K562 (cell line): Measurements from ENCODE around the gene POLR1H. TPM values are rescaled to one million over a fixed set of nuclear protein-coding genes. Genes with fewer than 3 reads are reported as not detected.
A peak's percentile ranks its signal among the peaks of the same experiment; 100 is the strongest.

ENCODE experiments used
- ATAC-seq: fragments of 200-7000 bp; cut with Tn5 transposase; 3 replicates; pipeline ENCODE4 v1.9.1; 2020; ENCODE audit warnings: moderate library complexity
- BruUV-seq: library from RNA; stranded (reverse); fragments of 400-500 nt; replicated peaks from 2 replicates; lab custom pipeline; 2021; lab: Mats Ljungman, UMichigan
- CTCF ChIA-PET: fragments of 300-600 bp; formaldehyde crosslinking; extraction: SDS; loops from one replicate; lab custom pipeline; 2021; ENCODE audit warnings: low intra/inter-chr PET ratio; lab: Yijun Ruan, JAX
- POLR2A ChIA-PET: fragments of 300-600, 350-650 bp; sonication (Branson Sonifier 250); formaldehyde crosslinking; extraction: SDS; loops from one replicate; lab custom pipeline; 2021; ENCODE audit warnings: antibody characterized with exemption, inconsistent platforms; lab: Yijun Ruan, JAX
- DNase-seq, 4 experiments: peaks; one replicate each; pipeline versions ENCODE4 v3.0.0 to v3.0.0-alpha.2; 2011 to 2018; ENCODE audit warnings: low spot score in 3 of 4, mixed read lengths in 3 of 4; ENCODE audit errors: extremely low read depth in 1 of 4
- FAIRE-seq: peaks from 2 replicates; lab custom pipeline; 2011; peaks lifted over from hg19 to GRCh38; lab: Jason Lieb, UNC
- H2AFZ ChIP-seq: 2 replicates; pipeline ENCODE4 v1.6.0; 2011; ENCODE audit warnings: low read depth, low read length, control low read depth, inconsistent platforms
- H3K27ac ChIP-seq: fragments of 200-600 bp; 3 replicates; pipeline ENCODE4 v1.8.0; 2011; ENCODE audit warnings: low read depth, mild to moderate bottlenecking, control low read depth, inconsistent platforms, low read length, moderate library complexity, mixed read lengths; ENCODE audit errors: extremely low read depth
- H3K27me3 ChIP-seq, 2 experiments: fragments of 300-600 bp in 1 of 2; 2 replicates in 1 of 2; 3 replicates in 1 of 2; pipeline versions ENCODE4 v1.6.0 to v1.8.0; 2011; ENCODE audit warnings: inconsistent platforms in 2 of 2, low read length in 2 of 2, mild to moderate bottlenecking in 1 of 2, mixed read lengths in 1 of 2, moderate library complexity in 1 of 2; ENCODE audit not compliant: control insufficient read depth in 2 of 2, insufficient read depth in 2 of 2
- H3K36me3 ChIP-seq: fragments of 300-600 bp; 3 replicates; pipeline ENCODE4 v1.8.0; 2011; ENCODE audit warnings: mild to moderate bottlenecking, low read length, inconsistent platforms; ENCODE audit not compliant: control insufficient read depth, insufficient read depth
- H3K4me1 ChIP-seq, 2 experiments: fragments of 200-600 bp in 1 of 2; replicated peaks in 1 of 2; 2 replicates in 1 of 2; 3 replicates in 1 of 2; pipeline versions ENCODE4 v1.5.1 to v1.8.0; 2011; ENCODE audit warnings: inconsistent platforms in 2 of 2, low read length in 2 of 2, mild to moderate bottlenecking in 1 of 2, mixed read lengths in 1 of 2, moderate library complexity in 1 of 2; ENCODE audit not compliant: control insufficient read depth in 2 of 2, insufficient read depth in 2 of 2
- H3K4me2 ChIP-seq: 2 replicates; pipeline ENCODE4 v1.6.1; 2011; ENCODE audit warnings: low read length, control low read depth, inconsistent platforms, mixed read lengths; ENCODE audit not compliant: insufficient read depth
- H3K4me3 ChIP-seq: fragments of 200-600 bp; sonication (generic), shearing (Covaris generic); 2 replicates; pipeline ENCODE4 v1.5.1; 2016; ENCODE audit warnings: control low read depth, inconsistent platforms
- H3K79me2 ChIP-seq: fragments of 200-600 bp; 3 replicates; pipeline ENCODE4 v1.8.0; 2011; ENCODE audit warnings: low read length, inconsistent platforms; ENCODE audit not compliant: control insufficient read depth, insufficient read depth
- H3K9ac ChIP-seq, 2 experiments: 2 replicates each; pipeline versions ENCODE4 v1.6.0 to v1.6.1; 2011; ENCODE audit warnings: low read depth in 2 of 2, low read length in 2 of 2, control low read depth in 1 of 2, inconsistent platforms in 1 of 2, mild to moderate bottlenecking in 1 of 2, mixed read lengths in 1 of 2; ENCODE audit not compliant: insufficient read depth in 1 of 2
- H3K9me1 ChIP-seq: one replicate; pipeline ENCODE4 v1.6.0; 2011; ENCODE audit warnings: inconsistent platforms, mild to moderate bottlenecking, low read length, moderate library complexity; ENCODE audit not compliant: control insufficient read depth, insufficient read depth
- H3K9me3 ChIP-seq: replicated peaks from 2 replicates; pipeline ENCODE4 v1.5.1; 2011; ENCODE audit warnings: low read depth, low read length, inconsistent platforms; ENCODE audit not compliant: control insufficient read depth, insufficient read depth
- H4K20me1 ChIP-seq: replicated peaks from 2 replicates; pipeline ENCODE4 v1.6.1; 2011; ENCODE audit warnings: low read length, inconsistent platforms, mixed read lengths; ENCODE audit not compliant: control insufficient read depth, insufficient read depth
- CBFA2T2 ChIP-seq: fragments of 450-650 bp; conservative IDR thresholded peaks from 2 replicates; pipeline ENCODE4 v1.6.1; 2017; ENCODE audit warnings: mild to moderate bottlenecking
- CBFA2T3 ChIP-seq: fragments of 450-650 bp; IDR thresholded peaks from 2 replicates; pipeline ENCODE4 v1.6.1; 2017
- ETV6 ChIP-seq, 3 experiments: fragments of 150-350 bp in 1 of 3; sonication (generic) in 1 of 3; formaldehyde crosslinking in 1 of 3; IDR thresholded peaks; 2 replicates each; pipeline versions ENCODE4 v1.6.1 to v1.8.0; 2014 to 2022; ENCODE audit warnings: borderline replicate concordance in 2 of 3, low read depth in 2 of 3, antibody characterized with exemption in 1 of 3, low read length in 1 of 3, mild to moderate bottlenecking in 1 of 3, missing genetic modification reagents in 1 of 3
- FOSL1 ChIP-seq: fragments of 200-800 bp; sonication (Bioruptor generic); conservative IDR thresholded peaks from 2 replicates; pipeline ENCODE4 v1.6.1; 2016; ENCODE audit warnings: missing genetic modification characterization, missing compliant biosample characterization
- ILF3 ChIP-seq: fragments of 450-650 bp; IDR thresholded peaks from 2 replicates; pipeline ENCODE4 v1.6.1; 2018; ENCODE audit warnings: antibody characterized with exemption, mild to moderate bottlenecking, moderate library complexity, borderline replicate concordance
- ZNF175 ChIP-seq: fragments of 200-800 bp; sonication (Bioruptor generic); IDR thresholded peaks from 2 replicates; pipeline ENCODE4 v1.6.1; 2016; ENCODE audit warnings: low read depth, mild to moderate bottlenecking, missing genetic modification characterization, missing compliant biosample characterization
- WGBS: fragments of 100-300 bp; shearing (Covaris generic); methylation state at CpG from one replicate; pipeline ENCODE4 v1.1.6; 2016; ENCODE audit warnings: low coverage, mixed read lengths; ENCODE audit not compliant: insufficient coverage; ENCODE audit errors: missing lambda C conversion rate; 5-methylcytosine and 5-hydroxymethylcytosine counted together
- in situ Hi-C: fragments of 300-500 bp; cut with MboI; formaldehyde crosslinking; loops from 4 replicates; pipeline ENCODE4 v1.15.0; 2018; ENCODE audit warnings: inconsistent platforms, mixed read lengths
- intact Hi-C: fragments of 100-400 bp; cut with micrococcal nuclease; formaldehyde crosslinking; loops from 2 replicates; pipeline ENCODE4 v1.14.2; 2022
- polyA plus RNA-seq, 8 experiments: library from polyadenylated mRNA; depleted of rRNA in 4 of 8; stranded (reverse) in 5 of 8; unstranded in 3 of 8; fragments of >200 nt; fragmentation: Nextera tagmentation in 2 of 8; fragmentation: Illumina TruSeq in 1 of 8; extraction: Ambion mirVana in 2 of 8; extraction: Trizol in 1 of 8; gene quantifications; 2 replicates each; pipeline versions ENCODE4 v1.2.1 to v1.2.3, GENCODE V29; 2011 to 2014; ENCODE audit warnings: inconsistent platforms in 1 of 8, missing spikeins in 1 of 8
- total RNA-seq, 7 experiments: library from RNA; depleted of rRNA in 6 of 7; stranded (reverse); fragments of >200 nt in 6 of 7; fragmentation: Illumina TruSeq in 2 of 7; extraction: Trizol in 2 of 7; gene quantifications; 2 replicates each; pipeline versions ENCODE4 v1.2.1 to v1.2.3, GENCODE V29; 2011 to 2021; ENCODE audit warnings: low replicate concordance in 1 of 7
- TF ChIP-seq, protein P1 (sequence below), 2 experiments: fragments of 450-650 bp in 1 of 2; sonication (generic) in 1 of 2; formaldehyde crosslinking in 1 of 2; IDR thresholded peaks in 1 of 2; conservative IDR thresholded peaks in 1 of 2; 2 replicates each; pipeline versions ENCODE4 v1.6.1 to v1.8.1; 2016 to 2023; ENCODE audit warnings: mild to moderate bottlenecking in 2 of 2, moderate library complexity in 2 of 2, inconsistent platforms in 1 of 2, missing genetic modification reagents in 1 of 2

Gene POLR1H
- total and polyA plus RNA-seq, 9 of the 15 experiments (the other 6 are each of a cell fraction or from before 2014, with no cell fraction given): 92.2 to 333 (median 143) TPM

- Histone ChIP-seq H3K9me3 (no peaks in the 10 kb centered on the region), H3K27me3 (no peaks in the 10 kb centered on the region), H3K9ac (no peak overlapping the region), H3K36me3 (no peaks in the 10 kb centered on the region; the same call in 2 of the 3 replicates), H3K4me1 (peaks cover 0 to 6% of the 10 kb centered on the region in 2 experiments; a peak in 1 of 5 replicates), H4K20me1 (no peaks in the 10 kb centered on the region), H3K9me1 (no peaks in the 10 kb centered on the region), H3K79me2 (no peaks in the 10 kb centered on the region), H3K27ac (no peak overlapping the region), H2AFZ (no peak overlapping the region), H3K4me3 (no peak overlapping the region), H3K4me2 (no peak overlapping the region)
- TF ChIP-seq, protein P1, sequence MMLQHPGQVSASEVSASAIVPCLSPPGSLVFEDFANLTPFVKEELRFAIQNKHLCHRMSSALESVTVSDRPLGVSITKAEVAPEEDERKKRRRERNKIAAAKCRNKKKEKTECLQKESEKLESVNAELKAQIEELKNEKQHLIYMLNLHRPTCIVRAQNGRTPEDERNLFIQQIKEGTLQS (IDR thresholded peaks at IDR 0.05): peak; percentile 42; the same call in 1 of the 2 replicates
- TF ChIP-seq, protein P1 (CRISPR knock-in tag; conservative IDR thresholded peaks at IDR 0.05): no peak
- TF ChIP-seq FOSL1 (tag): peak; percentile 51; the same call in 1 of the 2 replicates
- 0 out of 2 replicates have a peak, but pooled peaks have one; percentile 9 for TF ChIP-seq CBFA2T2
- no peak for TF ChIP-seq ZNF175 (CRISPR knock-in tag)
- no peak for TF ChIP-seq ETV6 (IDR thresholded peaks at IDR 0.05; ENCODE audit: borderline replicate concordance in 1 of 2, low read depth in 2 of 2, low read length in 1 of 2)
- no peak for TF ChIP-seq ETV6 (CRISPR knock-in tag; IDR thresholded peaks at IDR 0.05; ENCODE audit: borderline replicate concordance)
- TF ChIP-seq ILF3: no peak
- peak; percentile 47 for TF ChIP-seq CBFA2T3
- ChIA-PET POLR2A (interaction anchor here (0.6 kb wide), 1 partner anchor 1122 kb away, joined by 3 read pairs; no protein-coding TSS in a partner anchor), CTCF (no interaction called here)
- ATAC-seq (no peak; the same call in 1 of the 3 replicates), FAIRE-seq (no peak), DNase-seq (no peak)
- 37% methylated on average over 2 of the region's 2 CpGs for WGBS
- no TSS peak for BruUV-seq
- in situ Hi-C loops (no loop called here), intact Hi-C loops (no loop called here)
Observed at GRCh38 chr6:30044630-30045029, 16.4 kb upstream of the POLR1H start.
